Measurements from ENCODE around the gene RGS9.
A peak's percentile ranks its signal among the peaks of the same experiment; 100 is the strongest.
"Not testable (repeated sequence)": the region's sequence is repeated elsewhere in the genome, so short reads cannot be mapped to it uniquely, and the experiment has no call there.

Gene RGS9

DNA sequence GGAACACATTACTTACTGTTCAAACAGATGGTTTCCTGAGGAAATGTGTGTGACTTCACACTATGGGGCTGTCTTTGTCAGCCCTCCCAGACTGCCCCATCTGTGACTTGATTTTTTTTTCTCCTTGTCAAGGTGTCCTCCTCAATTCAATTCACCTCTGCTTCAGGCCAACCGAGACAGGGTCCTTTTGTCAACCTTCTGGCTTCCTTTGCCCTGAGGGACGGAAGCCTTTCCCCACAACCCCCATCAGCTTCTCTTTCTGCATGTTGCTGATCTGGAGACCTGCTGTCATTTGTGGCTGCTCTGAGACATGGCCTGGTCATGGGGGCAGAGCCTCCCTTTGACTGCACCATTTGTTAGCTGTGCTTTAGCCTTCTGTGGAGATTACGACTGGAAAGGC is 21.3 kb upstream of the RGS9 start:
- no peak for DNase-seq

DNA sequence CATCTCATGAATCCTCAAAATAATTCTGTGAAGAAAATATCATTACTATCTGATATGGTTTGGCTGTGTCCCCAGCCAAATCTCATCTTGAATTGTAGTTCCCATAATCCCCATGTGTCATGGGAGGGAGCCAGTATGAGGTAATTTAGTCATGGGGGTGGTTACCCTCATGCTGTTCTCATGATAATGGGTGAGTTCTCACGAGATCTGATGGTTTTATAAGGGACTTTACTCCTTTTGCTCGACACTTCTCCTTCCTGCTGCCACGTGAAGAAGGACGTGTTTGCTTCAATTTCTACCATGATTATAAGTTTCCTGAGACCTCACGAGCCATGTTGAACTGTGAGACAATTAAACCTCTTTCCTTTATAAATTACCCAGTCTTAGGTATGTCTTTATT is 20.7 kb upstream of the RGS9 start:
- DNase-seq: not testable (repeated sequence)

DNA sequence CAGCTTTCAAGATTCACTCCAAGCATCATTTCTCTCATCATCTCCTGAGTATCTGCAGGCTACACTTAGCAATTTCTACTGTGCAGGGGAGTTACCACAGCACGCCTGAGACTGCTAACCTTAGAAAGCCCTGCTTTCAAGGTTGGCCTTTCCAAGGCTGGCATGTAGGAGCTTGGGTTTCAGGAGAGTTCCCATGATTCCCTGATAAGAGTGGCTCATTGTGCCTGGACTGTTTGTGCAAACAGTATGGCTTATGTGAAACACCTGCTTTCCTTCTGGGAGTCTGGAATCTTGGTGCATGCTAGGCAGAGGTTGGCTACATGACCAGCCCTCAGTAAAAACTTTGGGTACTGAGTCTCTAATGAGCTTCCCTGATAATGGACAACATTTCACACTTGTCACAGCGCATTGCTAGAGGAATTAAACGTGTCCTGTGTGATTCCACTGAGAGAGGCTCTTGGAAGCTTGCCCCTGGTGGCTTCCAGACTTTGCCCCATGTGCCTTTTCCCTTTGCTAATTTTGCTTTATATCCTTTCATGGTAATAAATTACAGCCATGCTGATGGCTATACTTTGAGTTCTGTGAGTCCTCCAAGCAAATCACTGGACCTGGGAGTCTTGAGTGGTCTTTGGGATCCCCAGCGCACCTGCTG is 19.7 kb upstream of the RGS9 start:
- DNase-seq: no peak

DNA sequence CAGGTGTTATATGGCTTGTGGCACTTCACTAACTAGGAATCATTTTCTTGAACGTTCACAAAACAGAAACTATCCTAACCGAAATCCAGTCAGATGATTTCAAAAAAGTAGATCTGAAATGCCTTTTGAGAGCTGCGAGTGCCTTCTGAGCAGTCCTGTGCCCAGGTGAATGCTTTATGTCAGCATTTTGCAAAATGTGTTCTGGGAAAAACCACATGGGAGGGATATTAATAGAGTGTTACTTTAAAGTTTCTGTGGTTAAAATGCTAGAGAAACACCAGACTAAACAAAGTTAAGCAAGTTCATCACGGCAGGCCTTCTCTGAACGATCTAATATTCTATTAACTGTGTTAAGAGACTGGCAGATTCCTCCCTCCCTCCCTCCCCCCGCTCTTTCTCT is 15.8 kb upstream of the RGS9 start:
- DNase-seq: no peak

DNA sequence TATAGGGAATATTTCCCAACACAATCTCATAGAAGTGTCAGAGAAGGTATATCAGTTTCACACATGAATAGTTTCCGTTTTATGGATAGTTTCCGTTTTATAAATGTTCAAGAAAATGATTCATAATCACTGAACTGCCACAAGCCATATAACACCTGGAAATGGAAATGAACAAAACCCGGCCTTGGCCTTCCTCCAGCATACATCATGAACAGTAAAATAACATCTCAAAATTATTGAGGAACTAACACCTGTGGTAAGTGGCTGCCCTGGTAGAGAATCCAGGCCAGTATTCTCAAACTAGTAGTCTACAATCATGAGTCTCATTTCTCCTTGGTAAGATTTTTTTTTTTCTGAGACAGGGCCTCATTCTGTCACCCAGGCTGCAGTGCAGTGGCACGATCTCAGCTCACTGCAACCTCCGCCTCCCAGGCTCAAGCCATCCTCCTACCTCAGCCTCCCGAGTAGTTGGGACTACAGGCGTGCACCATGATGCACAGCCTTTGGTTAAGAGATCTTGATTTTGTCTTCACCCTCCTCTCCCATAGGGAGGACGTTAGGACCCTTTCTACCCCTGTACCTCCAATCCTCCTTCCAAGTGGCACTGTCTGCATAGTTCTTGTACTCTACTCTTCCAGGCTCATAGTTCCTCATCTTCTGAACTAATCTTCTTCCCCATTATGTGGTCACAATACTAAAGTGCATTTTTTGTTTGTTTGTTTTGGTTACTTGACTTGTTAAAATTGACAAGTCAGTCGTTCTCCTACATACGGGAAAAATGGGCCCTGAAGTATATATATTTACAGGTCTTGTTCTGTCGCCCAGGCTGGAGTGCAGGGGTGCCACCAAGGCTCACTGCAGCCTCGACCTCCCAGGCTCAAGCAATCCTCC is 15.0 kb upstream of the RGS9 start:
- DNase-seq: no peak

DNA sequence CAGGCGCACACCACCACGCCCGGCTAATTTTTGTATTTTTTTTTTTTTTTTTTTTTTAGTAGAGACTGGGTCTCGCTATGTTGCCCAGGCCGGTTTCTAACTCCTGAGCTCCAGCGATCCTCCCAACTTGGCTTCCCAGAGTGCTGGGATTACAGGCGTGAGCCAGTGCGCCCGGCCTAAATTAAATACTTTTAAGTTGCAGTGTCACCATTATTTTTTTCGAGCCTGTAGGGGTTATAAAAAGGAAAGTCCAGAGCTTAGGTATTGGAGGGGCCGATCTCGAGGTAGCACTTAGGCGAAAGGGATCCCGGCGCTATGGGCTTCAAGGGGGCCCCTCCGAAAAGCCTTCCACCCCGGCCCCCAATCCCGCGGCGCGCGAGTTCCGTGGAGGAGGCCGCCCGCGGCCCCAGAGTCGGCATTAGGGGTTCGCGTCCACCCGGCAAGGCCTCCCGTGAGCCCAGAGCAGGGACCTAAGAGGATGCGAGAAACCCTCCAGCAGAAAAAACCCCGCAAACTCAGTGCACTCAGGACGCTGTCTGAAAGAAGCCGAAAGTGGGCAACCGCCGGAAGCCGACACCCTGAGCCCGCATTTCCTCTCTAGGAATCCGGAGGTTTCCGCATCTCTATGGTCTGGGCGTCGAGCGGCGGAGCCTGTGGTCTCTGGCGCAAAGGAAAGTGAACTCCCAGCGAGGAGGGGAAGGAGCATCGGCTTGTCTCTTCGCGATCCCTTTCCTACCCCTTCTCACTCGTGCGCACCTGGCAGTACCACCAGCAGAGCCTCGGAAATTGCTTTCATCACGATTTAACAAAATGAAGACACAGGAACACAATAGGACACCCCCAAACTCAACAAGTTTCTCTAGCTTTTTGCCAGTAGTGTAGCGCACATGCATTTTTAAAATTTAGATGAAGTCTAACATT is 14.1 kb upstream of the RGS9 start:
- peak; percentile 93 for DNase-seq

DNA sequence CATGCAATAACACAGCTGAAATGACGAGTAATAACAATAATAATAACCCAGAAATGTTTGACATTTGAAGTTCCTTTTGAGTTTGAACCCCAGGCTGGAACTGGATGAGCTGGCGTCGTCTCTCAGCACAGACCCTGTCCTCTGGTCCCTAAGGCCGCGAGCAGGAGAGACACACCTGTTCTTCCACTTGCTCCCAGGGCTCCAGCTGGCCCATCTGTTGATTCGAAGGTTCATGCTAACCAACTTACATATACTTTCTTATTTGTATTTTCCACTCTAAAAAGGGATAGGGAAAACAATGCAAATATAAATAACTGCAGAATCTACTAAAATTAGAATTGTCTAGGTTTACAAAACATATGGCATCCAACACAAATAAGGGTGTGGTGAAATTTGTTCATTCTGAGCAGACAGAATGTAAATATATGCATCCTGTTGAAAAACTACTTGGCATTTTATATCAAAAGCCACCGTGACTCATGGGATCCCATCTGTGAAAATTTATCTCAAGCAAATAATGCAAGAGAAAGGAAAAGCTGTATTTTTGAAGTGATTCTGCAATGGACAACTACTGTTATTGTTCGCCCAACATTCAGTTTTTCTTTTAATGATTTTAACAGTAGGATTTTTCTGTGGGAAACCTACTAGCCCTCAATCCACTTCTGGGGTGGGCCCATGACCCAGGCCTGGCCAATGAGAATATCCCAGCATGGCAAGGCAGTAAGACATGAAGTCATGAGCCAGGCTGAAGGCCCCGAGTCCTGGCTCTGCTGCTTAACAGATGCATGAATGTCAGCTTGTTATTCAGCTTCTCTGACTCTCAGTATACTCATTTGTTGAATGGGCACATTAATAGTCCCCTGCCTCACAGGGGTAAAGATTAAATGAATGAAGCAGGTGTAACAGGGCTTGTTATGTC is 13.2 kb upstream of the RGS9 start:
- peak; percentile 73 for DNase-seq

DNA sequence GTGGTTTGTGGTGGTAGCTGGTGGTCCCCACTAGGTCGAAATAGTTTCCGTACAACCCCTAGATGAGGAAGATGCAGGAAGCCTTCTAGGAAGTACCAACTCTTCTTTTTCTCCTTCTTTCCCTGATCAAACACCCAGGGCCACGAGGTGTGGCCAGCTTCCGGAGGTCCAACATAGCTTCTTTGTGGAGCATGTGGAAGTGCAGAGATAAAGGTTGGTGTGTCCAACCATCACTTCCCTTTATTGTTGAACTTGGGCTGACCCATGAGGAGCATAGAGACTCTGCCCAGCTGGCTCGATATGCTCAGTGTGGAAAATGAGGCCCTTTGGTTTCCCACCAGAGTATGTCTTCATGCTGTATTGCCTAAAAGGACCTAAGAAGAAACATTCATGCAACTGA is 6.3 kb upstream of the RGS9 start:
- no peak for DNase-seq

DNA sequence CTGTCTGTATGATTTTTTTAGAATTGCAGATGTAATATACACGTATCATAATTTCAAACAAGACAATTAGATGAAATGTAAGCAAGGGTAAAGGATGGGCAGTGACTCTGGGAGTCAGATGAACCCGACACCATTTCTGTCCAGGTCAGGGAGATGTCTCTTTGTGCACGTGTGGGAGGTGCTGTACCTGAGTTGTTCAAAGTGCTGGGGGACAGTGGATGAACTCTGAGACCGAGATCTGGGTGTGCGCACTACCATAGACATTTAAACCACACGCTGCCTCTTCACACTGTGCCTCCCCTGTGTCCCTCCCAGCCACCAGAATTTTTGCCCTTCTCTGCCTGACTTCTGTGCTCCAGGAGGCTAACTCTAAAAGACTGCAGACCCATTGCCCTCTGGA is 5.9 kb upstream of the RGS9 start:
- DNase-seq: no peak

DNA sequence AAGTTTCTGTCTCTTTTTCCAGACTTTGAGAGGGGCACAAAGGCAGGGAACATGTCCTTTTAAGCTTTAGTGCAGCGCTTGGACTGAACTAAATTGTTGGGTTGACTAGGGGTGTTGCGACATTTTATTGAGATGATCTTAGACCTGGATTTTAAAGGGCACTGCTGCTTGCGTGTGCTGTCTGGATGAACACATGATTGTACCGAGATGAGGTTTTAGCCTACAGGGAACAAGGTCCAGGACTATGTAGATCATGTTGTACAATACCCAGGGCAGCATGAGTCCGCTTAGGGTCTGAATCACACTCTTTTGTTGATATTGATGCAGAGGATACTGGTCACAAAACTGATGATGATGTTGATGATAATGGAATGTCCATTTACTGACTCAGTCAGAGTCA is 5.2 kb upstream of the RGS9 start:
- DNase-seq: peak; percentile 88

DNA sequence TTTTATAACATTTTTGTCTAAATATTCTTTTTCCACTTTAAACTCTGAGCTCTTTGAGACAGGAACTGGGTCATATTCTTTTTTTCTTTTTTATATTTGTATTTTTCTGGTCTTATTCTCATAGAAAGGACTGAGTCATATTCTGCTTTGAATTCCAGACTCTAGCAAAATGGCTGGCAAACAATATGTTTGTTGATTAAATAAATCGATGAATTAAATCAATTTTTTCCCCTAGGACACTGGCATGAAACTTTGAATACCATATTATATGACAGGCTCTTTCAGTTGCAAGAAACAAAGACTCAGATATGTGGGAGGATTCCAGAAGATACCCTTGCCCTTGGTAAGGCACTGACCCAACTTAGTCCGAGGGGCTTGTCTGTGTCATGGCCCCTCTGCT is 3.1 kb upstream of the RGS9 start:
- DNase-seq: no peak

DNA sequence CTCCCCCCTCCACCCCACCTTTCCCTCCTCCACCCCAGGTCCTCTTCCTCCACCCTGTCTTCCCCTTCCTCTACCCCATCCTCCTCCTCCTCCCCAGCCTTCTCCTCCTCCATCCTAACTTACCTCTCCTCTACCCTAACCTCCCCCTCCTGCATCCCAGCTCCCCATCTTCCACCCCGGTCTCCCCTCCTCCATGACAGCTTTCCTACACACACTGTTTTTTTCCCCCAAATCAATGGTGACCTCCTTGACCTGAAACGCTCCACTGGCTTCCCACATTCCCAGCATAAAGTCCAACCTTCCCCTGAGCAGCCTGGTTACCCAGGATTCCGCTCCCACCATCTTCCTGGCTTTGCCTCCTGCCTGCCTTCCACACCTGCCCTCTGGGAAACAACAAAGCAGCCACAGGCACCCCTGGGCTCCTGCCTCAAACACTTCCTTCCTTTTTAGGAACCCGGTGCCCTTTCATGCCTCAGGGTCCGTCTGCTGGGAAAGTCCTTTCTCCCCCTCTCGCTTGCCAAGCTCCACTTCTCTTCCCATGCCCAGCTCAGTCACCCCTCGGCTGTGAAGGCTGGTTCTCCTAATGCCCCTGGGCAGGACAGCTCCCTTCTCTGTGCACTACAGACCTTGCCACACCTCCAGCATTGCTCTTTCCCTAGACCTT is 2.1 kb downstream of the RGS9 start:
- no peak for DNase-seq

DNA sequence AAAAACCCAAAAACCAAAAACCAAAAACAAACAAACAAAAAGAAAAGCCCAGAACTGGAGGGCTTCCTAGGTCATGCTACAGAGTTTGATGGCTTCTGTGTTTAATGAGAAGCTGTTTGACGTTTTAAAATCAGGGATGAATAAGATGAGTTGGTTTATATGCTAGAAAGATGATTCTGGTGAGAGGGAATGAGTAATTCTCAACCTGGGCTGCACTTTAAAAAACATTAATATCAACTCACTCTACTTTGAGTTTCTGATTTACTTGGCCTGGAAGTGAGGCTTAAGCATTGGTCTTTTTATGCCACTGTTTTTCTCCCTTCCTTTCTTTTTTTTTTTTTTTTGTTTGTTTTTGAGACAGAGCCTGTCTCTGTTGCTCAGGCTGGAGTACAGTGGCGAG is 5.1 kb downstream of the RGS9 start:
- no peak for DNase-seq

DNA sequence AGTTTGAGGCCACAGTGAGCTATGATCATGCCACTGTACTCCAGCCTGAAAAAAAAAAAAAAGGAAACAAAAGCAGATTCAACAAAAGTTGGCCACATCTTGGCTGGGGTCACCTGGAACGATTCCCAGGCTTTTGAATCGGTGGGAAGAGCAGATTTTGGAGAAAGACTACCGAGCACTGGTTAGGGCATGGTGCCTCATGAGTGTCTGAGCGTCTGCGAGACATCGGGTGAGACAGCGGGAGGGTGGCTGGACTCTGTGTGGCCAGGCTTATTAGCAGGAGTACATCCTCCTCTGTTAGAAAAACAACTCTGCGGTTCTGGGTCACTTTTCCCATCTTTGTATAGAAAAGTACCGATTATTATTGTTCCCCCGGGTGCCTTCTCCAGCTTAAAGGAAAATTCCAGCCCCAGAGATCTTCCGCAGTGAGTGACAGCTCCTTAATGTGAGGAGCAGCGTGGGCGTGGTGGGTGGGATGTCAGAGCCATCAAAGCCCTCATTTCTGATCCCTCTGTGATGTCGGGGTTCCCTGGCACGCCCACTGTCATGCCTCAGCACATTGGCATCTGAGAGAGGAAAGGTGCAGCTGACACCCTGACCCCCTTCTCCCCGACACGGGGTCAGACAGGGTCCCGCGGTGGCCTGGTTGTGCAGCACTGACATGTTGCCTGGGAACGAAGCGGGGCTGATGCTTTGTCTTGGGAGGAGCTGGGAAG is 6.9 kb downstream of the RGS9 start:
- DNase-seq: peak; percentile 12

DNA sequence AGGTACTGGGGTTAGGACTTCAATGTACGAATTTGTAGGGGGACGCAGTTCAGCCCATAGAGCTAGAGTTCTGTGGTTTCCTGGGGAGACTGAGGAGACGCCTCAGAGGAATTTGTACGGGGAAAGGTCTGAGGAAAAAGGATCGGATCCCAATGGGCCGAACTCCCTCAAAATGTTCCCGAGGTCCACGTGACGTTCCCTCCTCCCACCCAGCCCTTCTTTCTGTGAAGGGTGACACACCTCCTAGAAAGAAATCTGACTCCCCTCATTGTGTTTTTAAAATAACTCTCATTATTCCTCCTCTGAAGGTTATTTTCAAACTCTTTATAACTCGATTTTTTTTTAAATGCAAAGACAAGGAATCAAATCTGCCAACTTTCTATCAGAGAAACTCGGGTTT is 8.6 kb downstream of the RGS9 start:
- DNase-seq: no peak

DNA sequence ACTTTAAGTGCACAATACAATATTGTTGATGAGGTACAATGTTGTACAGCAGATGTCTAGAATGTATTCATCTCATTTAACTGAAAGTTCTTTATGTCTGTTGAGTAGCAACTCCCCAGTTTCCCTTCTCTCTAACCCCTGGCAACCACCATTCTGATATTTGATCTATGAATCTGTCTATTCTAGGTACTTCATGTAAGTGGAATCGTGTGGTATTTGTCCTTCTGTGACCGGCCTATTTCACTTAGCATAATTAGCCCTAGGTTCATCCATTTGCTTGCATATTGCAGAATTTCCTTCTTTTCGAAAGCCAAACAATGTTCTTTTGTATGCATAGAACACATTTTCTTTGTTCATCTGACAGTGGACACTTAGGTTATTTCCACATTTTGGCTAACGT is 10.8 kb downstream of the RGS9 start:
- no peak for DNase-seq

DNA sequence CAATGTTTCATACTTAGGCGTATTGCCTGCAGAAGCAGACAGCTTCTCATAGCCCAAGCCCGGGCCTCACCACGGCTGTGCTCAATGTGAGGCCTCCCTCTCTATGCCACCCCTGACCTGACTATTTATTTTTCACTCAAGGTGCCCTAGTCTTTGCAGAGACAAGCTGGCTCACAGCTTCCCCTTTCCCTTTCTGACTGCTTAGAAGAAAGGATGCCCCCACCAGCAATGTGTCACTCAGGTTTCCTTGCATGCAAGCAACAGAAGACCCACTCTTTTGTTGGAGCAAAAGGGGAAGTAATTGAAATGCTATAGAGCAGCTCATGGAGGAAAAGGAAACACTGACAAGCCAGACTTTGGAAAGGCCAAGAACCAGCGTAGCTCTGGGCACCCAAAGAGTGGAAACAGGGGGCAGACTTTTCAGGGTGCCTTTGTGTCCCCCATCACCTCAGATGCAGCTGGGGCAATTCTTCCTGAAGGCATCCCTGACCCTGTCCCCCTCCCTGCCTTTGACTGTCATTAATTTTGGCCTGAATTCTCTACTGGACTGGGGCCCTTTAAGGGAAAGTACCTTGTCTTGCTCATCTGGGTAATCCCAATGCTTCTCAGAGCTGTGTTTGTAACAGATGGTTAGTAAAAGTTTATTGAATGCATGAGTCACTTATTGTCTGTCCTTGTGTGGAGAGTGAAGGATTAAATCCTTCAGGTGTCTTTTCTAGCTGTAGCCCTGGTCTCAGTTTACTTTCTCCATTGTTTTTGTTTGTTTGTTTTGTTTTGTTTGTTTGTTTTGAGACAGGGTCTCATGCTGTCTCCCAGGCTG is 17.8 kb downstream of the RGS9 start:
- DNase-seq: peak; percentile 27

DNA sequence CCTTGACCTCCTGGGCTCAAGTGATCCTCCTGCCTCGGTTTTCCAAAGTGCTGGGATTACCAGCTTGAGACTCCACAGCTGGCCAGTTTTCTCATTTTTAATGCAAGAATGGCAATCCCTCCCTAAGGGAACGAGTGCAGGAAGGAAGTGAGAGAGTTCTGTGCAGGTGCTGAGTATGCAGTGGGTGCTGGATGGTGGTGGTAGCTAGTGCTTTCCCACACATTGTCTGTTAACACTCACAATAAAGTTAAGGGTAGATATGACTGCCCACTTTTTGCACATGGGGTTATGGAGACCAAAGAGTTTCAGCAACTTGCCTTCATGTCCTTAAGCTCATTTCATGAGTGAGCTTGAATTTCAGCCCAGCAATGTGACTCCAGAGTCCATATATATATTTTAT is 18.5 kb downstream of the RGS9 start:
- no peak for DNase-seq

DNA sequence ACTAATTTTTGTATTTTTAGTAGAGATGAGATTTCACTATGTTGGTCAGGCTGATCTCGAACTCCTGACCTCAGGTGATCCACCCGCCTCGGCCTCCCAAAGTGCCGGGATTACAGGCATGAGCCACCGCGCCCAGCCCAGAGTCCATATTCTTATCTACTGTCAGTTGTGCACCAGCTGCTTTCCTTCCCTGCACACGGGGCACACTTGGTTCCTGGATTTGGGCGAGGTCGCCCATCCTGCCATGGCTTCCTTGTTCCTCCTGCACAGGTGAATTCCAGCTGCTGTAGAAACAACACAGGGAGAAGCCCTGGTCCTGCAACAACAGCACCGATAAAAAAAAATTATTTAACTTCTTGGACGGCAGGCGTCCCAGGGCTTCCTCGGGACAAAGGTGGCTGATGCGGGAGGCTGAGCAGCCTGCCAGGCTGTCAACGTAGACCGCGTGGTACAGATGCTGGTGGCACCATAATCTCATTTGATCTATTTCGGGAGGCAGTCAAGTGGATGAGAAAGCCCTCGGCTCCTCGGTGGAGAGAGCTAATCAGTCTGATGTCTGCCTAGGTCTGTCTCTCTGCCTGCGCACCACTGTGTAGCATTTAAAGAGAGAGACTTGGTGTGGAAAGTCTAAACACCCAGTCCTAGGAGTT is 19.1 kb downstream of the RGS9 start:
- DNase-seq: no peak

All from fibroblast of skin of back (primary cell).